Measurements from ENCODE around the gene SOX11. TPM values are rescaled to one million over a fixed set of nuclear protein-coding genes. Genes with fewer than 3 reads are reported as not detected.
"Not testable (repeated sequence)": the region's sequence is repeated elsewhere in the genome, so short reads cannot be mapped to it uniquely, and the experiment has no call there.

Gene SOX11
- total and polyA plus RNA-seq, 4 experiments from 2014 or later = not detected

DNA sequence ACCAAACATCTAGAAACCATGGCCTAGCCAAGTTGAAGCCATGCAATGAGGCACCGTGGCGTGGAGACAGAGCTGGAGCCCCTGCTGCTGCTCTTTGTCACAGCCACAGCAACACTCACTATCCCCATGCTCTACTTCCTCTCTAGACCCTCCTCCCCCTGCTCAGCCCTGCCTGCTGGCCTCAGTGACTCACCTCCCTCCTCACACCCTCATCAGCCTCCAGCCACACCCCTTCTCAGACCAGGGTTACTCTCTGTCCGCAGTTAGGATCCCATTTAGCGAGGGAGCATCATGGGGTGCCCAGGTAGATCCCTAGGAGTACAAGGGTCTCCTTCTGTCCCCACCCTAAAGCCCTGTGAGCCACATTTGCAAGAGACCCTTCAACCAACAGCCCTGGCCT lies 25.4 kb upstream of the SOX11 start:
- ChIA-PET CTCF (ENCODE audit: partially characterized antibody) (no interaction called here), POLR2A (ENCODE audit: partially characterized antibody) (no interaction called here)
- Histone ChIP-seq H3K36me3 (ENCODE audit: insufficient read depth, low read length) (no peaks in the 10 kb centered on the region), H3K27me3 (ENCODE audit: insufficient read depth, low read length) (no peaks in the 10 kb centered on the region), H3K4me1 (ENCODE audit: insufficient read depth, low read length) (no peaks in the 10 kb centered on the region), H3K9me3 (ENCODE audit: control insufficient read depth in 1 of 2, low read length in 2 of 2) (no peaks in the 10 kb centered on the region), H3K27ac (ENCODE audit: low read depth, low read length) (no peak overlapping the region), H3K4me3 (ENCODE audit: low read length in 2 of 2) (no peak overlapping the region)
- intact Hi-C loops (cut with micrococcal nuclease) = no loop called here
- Mint-ChIP-seq H3K4me3 (no peak overlapping the region), H3K27ac (no peak overlapping the region), H3K36me3 (no peaks in the 10 kb centered on the region), H3K4me1 (no peaks in the 10 kb centered on the region), H3K27me3 (no peaks in the 10 kb centered on the region), H3K9me3 (peaks cover 0 to 11% (median 3%) of the 10 kb centered on the region in 8 donors)
- DNase-seq = no peak

- intact Hi-C loops (cut with micrococcal nuclease); CTCF ChIA-PET (ENCODE audit: partially characterized antibody); H3K27me3 ChIP-seq (ENCODE audit: insufficient read depth, low read length); H3K36me3 Mint-ChIP-seq; H3K4me1 Mint-ChIP-seq; H3K27ac Mint-ChIP-seq; H3K4me3 ChIP-seq (ENCODE audit: low read length in 2 of 2); H3K36me3 ChIP-seq (ENCODE audit: insufficient read depth, low read length); DNase-seq; H3K9me3 ChIP-seq (ENCODE audit: control insufficient read depth in 1 of 2, low read length in 2 of 2); H3K4me1 ChIP-seq (ENCODE audit: insufficient read depth, low read length); H3K4me3 Mint-ChIP-seq; POLR2A ChIA-PET (ENCODE audit: partially characterized antibody); H3K27me3 Mint-ChIP-seq; H3K27ac ChIP-seq (ENCODE audit: low read depth, low read length): not testable (repeated sequence)
- peaks cover 0 to 11% (median 3%) of the 10 kb centered on the region in 8 donors for H3K9me3 Mint-ChIP-seq
Measured at GRCh38 chr2:5667655-5668054, 24.5 kb upstream of the SOX11 start.

DNA sequence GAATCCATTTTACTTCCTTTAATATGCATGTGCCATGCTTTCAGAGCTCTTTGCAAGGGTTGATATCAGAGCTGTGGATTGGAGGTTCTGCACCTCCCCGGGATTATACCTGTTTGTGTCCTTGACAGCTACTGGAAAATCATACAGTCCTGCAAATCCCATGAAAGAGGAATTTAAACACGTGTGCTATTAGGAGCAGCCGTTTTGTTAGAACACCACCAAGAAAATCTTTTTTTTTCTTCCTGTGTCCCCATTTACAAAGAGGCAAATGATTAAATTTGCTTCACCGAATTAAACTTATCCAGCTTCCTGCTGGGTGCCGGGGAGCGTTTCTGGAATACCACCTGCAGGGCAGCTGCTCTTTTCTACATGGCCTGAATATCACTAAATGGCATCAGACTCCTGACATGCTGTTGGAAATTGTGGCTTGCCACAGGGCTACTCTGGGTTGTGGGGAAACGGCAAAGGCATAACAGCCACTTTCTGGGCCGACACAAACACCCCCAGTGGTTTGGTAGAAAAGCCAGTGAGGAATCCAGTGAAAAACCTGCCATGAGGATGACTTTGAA lies 23.4 kb upstream of the SOX11 start:
- intact Hi-C loops (cut with micrococcal nuclease) = no loop called here
- no peak overlapping the region for H3K4me3 Mint-ChIP-seq
- ChIA-PET CTCF (ENCODE audit: partially characterized antibody) (no interaction called here), POLR2A (ENCODE audit: partially characterized antibody) (no interaction called here)
- H3K4me3 ChIP-seq (ENCODE audit: low read length in 2 of 2) = no peak overlapping the region
- H3K4me1 ChIP-seq (ENCODE audit: insufficient read depth, low read length) = no peaks in the 10 kb centered on the region
- H3K27me3 Mint-ChIP-seq = no peaks in the 10 kb centered on the region
- no peak overlapping the region for H3K27ac Mint-ChIP-seq
- no peaks in the 10 kb centered on the region for H3K36me3 Mint-ChIP-seq
- DNase-seq = no peak
- no peaks in the 10 kb centered on the region for H3K9me3 ChIP-seq (ENCODE audit: control insufficient read depth in 1 of 2, low read length in 2 of 2)
- no peak overlapping the region for H3K27ac ChIP-seq (ENCODE audit: low read depth, low read length)
- H3K36me3 ChIP-seq (ENCODE audit: insufficient read depth, low read length) = no peaks in the 10 kb centered on the region
- H3K27me3 ChIP-seq (ENCODE audit: insufficient read depth, low read length) = no peaks in the 10 kb centered on the region
- H3K4me1 Mint-ChIP-seq = no peaks in the 10 kb centered on the region
- H3K9me3 Mint-ChIP-seq = peaks cover 0 to 11% (median 3%) of the 10 kb centered on the region in 8 donors

DNA sequence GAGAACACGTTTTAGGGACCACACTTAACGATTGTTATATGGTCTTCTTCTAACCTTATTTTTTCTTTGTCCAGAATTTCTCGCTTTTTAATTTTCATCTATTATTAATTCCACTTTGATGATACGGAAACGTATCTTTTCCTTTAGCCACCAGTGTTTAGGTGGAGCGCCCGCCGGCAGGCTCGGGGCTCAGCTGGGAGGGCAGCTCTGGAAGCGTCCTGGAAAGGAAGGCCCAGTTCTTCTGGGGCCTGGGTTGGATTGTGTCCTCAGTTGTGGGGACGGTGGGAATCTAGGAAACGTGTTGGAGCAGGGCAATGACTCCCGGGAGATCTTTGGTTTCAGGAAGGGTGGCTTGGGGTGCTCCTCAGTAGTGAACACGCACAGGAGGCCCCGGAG lies 19.4 kb upstream of the SOX11 start:
- ChIA-PET POLR2A (ENCODE audit: partially characterized antibody) (no interaction called here), CTCF (ENCODE audit: partially characterized antibody) (no interaction called here)

GRCh38 chr2:5673145-5674025 lies 18.8 kb upstream of the SOX11 start:
- Histone ChIP-seq H3K27ac (ENCODE audit: low read depth, low read length) (no peak overlapping the region), H3K27me3 (ENCODE audit: insufficient read depth, low read length) (no peaks in the 10 kb centered on the region), H3K36me3 (ENCODE audit: insufficient read depth, low read length) (no peaks in the 10 kb centered on the region), H3K4me1 (ENCODE audit: insufficient read depth, low read length) (no peaks in the 10 kb centered on the region), H3K9me3 (ENCODE audit: control insufficient read depth in 1 of 2, low read length in 2 of 2) (no peaks in the 10 kb centered on the region), H3K4me3 (ENCODE audit: low read length in 2 of 2) (no peak overlapping the region)
- DNase-seq = no peak
- no peak overlapping the region for H3K4me3 Mint-ChIP-seq
- POLR2A ChIA-PET (ENCODE audit: partially characterized antibody) = no interaction called here
- H3K9me3 Mint-ChIP-seq = peaks cover 0 to 11% (median 7%) of the 10 kb centered on the region in 8 donors
- H3K27ac Mint-ChIP-seq = no peak overlapping the region
- intact Hi-C loops (cut with micrococcal nuclease) = no loop called here
- CTCF ChIA-PET (ENCODE audit: partially characterized antibody) = no interaction called here
- H3K27me3 Mint-ChIP-seq = peaks cover 10 to 11% of the 10 kb centered on the region in 2 donors
- H3K4me1 Mint-ChIP-seq = no peaks in the 10 kb centered on the region
- H3K36me3 Mint-ChIP-seq = peaks cover 0 to 4% of the 10 kb centered on the region in 2 donors

More for the DNA sequence above, 19.4 kb upstream of the SOX11 start:
- Mint-ChIP-seq H3K4me3 (no peak overlapping the region), H3K27ac (no peak overlapping the region), H3K4me1 (no peaks in the 10 kb centered on the region), H3K27me3 (peaks cover 10 to 11% of the 10 kb centered on the region in 2 donors), H3K9me3 (peaks cover 0 to 11% (median 7%) of the 10 kb centered on the region in 8 donors), H3K36me3 (peaks cover 0 to 4% of the 10 kb centered on the region in 2 donors)
- Histone ChIP-seq H3K9me3 (ENCODE audit: control insufficient read depth in 1 of 2, low read length in 2 of 2) (no peaks in the 10 kb centered on the region), H3K27ac (ENCODE audit: low read depth, low read length) (no peak overlapping the region), H3K27me3 (ENCODE audit: insufficient read depth, low read length) (no peaks in the 10 kb centered on the region), H3K4me3 (ENCODE audit: low read length in 2 of 2) (no peak overlapping the region), H3K4me1 (ENCODE audit: insufficient read depth, low read length) (no peaks in the 10 kb centered on the region), H3K36me3 (ENCODE audit: insufficient read depth, low read length) (no peaks in the 10 kb centered on the region)
- DNase-seq = no peak
- intact Hi-C loops (cut with micrococcal nuclease) = no loop called here

DNA sequence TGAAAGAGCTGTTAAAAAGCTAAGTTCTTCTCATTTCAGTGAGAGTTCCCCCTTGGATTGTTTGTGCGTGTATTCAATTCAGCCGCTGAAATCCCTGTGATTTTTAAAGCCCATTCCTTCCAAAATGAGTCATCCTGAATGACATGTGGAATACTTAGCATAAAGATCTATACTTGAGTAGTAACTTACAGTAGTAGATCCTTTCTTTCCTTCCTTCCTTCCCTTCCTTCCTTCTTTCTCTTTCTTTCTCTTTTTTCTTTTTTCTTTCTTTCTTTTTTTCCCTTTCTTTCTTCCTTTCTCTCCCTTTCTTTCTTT lies 18.2 kb upstream of the SOX11 start:
- no peak for DNase-seq
- Histone ChIP-seq H3K4me1 (ENCODE audit: insufficient read depth, low read length) (no peaks in the 10 kb centered on the region), H3K36me3 (ENCODE audit: insufficient read depth, low read length) (no peaks in the 10 kb centered on the region), H3K27ac (ENCODE audit: low read depth, low read length) (no peak overlapping the region), H3K27me3 (ENCODE audit: insufficient read depth, low read length) (no peaks in the 10 kb centered on the region), H3K4me3 (ENCODE audit: low read length in 2 of 2) (no peak overlapping the region), H3K9me3 (ENCODE audit: control insufficient read depth in 1 of 2, low read length in 2 of 2) (no peaks in the 10 kb centered on the region)
- Mint-ChIP-seq H3K36me3 (peaks cover 0 to 4% of the 10 kb centered on the region in 2 donors), H3K4me3 (no peak overlapping the region), H3K27ac (no peak overlapping the region), H3K9me3 (peaks cover 0 to 11% (median 7%) of the 10 kb centered on the region in 8 donors), H3K27me3 (peaks cover 10 to 11% of the 10 kb centered on the region in 2 donors), H3K4me1 (no peaks in the 10 kb centered on the region)
- ChIA-PET POLR2A (ENCODE audit: partially characterized antibody) (no interaction called here), CTCF (ENCODE audit: partially characterized antibody) (no interaction called here)
- intact Hi-C loops (cut with micrococcal nuclease) = no loop called here

GRCh38 chr2:5677133-5677532 lies 15.1 kb upstream of the SOX11 start:
- Mint-ChIP-seq H3K27ac (no peak overlapping the region), H3K9me3 (peaks cover 0 to 15% (median 8%) of the 10 kb centered on the region in 8 donors), H3K27me3 (peaks cover 10 to 13% of the 10 kb centered on the region in 2 donors), H3K36me3 (peaks cover 0 to 4% of the 10 kb centered on the region in 2 donors), H3K4me3 (no peak overlapping the region), H3K4me1 (no peaks in the 10 kb centered on the region)
- Histone ChIP-seq H3K36me3 (ENCODE audit: insufficient read depth, low read length) (no peaks in the 10 kb centered on the region), H3K27me3 (ENCODE audit: insufficient read depth, low read length) (no peaks in the 10 kb centered on the region), H3K9me3 (ENCODE audit: control insufficient read depth in 1 of 2, low read length in 2 of 2) (no peaks in the 10 kb centered on the region), H3K4me3 (ENCODE audit: low read length in 2 of 2) (no peak overlapping the region), H3K27ac (ENCODE audit: low read depth, low read length) (no peak overlapping the region), H3K4me1 (ENCODE audit: insufficient read depth, low read length) (no peaks in the 10 kb centered on the region)
- DNase-seq = no peak
- ChIA-PET CTCF (ENCODE audit: partially characterized antibody) (no interaction called here), POLR2A (ENCODE audit: partially characterized antibody) (no interaction called here)
- intact Hi-C loops (cut with micrococcal nuclease) = no loop called here
